ENCODE measurements around the gene OR1L6.

DNA sequence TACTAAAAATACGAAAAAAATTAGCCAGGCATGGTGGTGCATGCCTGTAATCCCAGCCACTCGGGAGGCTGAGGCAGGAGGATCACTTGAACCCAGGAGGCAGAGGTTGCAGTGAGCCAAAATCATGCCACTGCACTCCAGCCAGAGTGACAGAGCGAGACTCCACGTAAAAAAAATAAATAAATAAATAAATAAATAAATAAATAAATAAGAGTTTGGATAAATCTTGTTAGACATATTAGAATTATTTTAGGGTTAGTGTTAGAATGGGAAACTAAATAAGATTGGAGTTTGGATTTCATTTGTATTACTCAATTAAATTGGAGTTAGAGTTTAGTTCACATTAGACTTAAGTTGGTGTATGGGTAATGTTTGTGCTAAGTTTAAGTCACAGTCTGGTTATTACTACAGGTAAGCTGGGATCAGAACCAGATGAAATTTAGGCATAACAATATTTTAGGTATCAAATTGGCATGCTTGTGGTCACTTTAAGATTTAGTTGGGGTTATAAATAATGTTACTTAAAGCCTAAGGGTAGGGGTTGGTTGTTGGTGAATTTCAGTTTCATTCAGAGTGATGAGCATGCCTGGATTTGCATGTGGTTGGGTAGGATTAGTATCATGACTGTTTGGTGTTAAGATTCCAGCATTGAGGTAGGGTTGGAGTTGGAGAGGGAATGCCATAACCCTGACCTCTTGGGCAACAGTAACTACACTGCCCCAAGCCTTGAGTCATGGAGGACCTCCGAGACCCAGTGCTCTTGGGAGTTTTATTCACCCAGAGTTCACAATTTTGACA lies 50.0 kb downstream of the OR1L6 start:
- TF ChIP-seq, protein P1, sequence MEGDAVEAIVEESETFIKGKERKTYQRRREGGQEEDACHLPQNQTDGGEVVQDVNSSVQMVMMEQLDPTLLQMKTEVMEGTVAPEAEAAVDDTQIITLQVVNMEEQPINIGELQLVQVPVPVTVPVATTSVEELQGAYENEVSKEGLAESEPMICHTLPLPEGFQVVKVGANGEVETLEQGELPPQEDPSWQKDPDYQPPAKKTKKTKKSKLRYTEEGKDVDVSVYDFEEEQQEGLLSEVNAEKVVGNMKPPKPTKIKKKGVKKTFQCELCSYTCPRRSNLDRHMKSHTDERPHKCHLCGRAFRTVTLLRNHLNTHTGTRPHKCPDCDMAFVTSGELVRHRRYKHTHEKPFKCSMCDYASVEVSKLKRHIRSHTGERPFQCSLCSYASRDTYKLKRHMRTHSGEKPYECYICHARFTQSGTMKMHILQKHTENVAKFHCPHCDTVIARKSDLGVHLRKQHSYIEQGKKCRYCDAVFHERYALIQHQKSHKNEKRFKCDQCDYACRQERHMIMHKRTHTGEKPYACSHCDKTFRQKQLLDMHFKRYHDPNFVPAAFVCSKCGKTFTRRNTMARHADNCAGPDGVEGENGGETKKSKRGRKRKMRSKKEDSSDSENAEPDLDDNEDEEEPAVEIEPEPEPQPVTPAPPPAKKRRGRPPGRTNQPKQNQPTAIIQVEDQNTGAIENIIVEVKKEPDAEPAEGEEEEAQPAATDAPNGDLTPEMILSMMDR (IDR thresholded peaks at IDR 0.05; ENCODE audit: low read depth, low read length, poor library complexity, severe bottlenecking), result no peak
- TF ChIP-seq EZH2phosphoT487 (IDR thresholded peaks at IDR 0.05; ENCODE audit: borderline replicate concordance, low read length), result no peak

Measured in DOHH2 (cell line).